HG02798 (cell line): ENCODE measurements around the gene CDK11B.
"Not testable (repeated sequence)": the region's sequence is repeated elsewhere in the genome, so short reads cannot be mapped to it uniquely, and the experiment has no call there.

ENCODE experiments used
- ATAC-seq: cut with Tn5 transposase; IDR thresholded peaks from one replicate; pipeline ENCODE4 v1.9.1; 2021; ENCODE audit warnings: mild to moderate bottlenecking; ENCODE audit not compliant: unreplicated experiment, poor library complexity

Gene CDK11B

DNA sequence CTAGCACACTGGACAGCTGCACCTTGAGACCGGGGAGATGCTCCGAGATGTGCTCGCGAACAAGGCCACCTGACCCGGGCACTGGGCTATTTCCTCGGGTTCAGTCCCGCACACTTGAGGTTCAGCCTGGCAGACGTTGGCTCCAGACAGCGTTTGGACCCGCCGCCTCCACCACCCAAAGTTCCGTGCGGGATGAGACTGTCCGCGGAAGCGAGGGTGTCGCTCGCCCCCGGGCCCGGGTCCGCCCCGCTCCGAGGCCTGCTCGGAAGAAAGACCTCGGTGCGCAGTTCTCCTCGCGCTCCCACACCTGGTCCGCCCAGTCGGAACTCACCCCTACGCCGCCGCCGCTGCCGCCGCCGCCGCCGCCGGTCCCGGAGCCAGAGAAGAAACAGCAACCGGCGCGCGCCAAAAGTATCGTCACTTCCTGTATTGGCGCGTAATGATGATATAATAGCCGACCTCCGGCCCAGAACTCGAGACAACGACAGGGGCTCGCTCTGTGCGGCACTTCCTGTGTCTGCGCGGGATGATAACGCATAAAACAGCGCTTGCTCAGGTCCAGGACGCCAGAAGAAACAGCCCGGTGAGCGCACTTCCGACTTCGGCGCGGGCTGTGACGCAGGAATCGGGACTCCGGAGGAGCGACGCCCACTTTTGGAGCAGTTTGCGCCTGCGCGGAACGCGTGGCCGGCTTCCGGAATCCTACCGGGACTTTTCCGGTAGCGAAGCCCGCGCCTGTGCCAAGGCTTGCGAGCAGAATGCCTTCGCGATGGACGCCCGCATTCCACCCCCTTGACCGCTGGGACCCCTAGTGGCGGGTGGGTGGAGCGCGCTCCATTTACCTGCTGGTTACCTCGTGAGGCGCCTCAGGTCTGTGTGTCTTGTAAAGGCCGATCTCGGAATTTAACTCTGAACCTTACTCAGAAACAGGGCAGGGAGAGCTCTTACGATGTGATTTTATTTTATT, at the start of gene CDK11B:
Gene CDK11B (minus strand): TSS at position 422 of the 967 bp plus-strand sequence. CDS start 1,519 bp downstream, outside the sequence.
- ATAC-seq: peak; percentile 89

DNA sequence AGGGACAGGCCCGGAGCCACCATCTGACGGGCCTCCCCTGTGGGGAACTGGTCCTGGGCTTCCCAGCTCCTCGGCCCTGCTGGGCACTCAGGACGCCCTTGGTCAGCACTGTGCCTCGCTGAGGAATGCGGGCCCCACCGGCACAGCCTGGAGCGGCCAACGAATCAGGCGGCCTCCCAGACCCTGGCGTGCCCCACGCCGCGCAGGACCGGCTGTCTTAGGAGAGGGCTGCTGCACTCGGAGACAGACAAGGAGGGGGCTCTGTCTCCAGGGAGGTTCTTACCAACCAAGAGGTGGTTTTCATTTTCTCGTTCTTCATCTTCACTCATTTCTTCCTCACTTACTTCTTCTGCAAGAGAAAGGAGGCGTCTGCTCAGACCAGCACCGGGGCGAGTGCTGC, 49.1 kb upstream of the CDK11B start:
- not testable (repeated sequence) for ATAC-seq

DNA sequence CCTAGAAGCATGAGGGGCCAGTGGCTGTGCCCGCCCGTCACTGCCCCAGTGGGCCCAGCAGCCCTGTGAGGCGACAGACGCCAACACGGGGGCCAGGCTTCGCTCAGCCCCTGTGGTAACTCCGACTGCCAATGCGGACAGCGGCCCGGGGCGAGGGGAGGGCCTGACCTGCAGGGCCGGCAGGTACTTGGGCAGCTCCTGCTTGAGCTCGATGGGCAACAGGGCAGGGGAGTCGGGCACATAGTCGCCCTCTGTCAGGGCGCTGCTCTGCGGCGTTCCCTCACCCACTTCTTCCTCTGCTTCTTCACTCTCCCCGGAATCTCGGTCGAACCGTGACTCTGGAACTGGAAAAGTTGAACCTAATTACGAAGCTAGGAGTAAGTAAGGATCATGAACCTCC, 48.4 kb upstream of the CDK11B start:
- ATAC-seq: not testable (repeated sequence)

DNA sequence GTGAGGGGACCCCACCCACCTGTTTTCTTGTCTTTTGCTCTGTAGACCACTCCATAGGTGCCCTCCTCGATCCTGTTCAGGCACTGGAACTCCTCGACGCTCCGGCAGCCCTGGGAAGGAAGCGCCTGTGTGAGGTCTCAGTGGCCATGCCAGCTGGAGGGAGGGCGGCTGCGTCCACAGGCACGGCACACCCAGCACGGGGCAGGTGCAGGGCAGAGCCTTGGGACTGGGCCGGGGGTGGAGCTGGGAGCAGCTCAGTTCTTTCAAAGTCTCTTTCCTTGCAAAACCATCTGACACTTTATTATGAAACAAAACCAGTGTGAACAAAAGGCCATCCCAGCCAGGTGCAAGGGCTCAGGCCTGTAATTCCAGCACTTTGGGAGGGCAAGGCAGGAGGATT, 46.8 kb upstream of the CDK11B start:
- ATAC-seq: not testable (repeated sequence)

DNA sequence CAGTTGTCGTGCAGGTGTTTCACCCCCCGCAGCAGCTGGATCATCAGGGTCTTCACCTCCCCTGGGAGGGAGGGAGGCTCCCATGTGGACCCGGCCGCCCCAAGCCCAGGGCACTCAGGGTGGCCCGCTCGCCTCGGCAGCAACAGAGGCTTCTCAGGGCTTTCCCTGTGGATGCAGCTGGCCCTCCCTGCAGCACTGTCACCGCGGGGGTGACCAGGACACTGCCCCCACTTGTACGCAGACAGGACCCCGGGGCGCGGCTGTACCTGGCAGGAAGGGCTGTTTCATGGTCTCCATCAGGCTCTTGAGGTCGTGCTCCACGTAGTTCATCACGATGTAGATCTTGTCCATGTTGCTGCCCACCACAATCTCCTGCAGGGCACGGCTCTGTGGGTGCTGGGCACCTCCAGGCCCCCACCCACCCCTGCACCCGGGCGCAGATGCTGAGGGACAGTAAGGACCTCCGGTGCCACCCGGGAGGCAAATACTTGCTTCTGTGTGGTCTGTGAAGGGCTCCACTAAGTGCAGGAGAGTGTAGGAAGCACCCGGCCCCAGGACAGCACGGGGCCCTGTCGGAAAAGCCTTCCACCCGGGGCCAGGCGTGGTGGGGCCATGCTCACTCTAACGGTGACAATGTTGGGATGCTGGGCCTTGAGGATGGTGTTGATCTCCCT, 45.6 kb upstream of the CDK11B start:
- not testable (repeated sequence) for ATAC-seq

DNA sequence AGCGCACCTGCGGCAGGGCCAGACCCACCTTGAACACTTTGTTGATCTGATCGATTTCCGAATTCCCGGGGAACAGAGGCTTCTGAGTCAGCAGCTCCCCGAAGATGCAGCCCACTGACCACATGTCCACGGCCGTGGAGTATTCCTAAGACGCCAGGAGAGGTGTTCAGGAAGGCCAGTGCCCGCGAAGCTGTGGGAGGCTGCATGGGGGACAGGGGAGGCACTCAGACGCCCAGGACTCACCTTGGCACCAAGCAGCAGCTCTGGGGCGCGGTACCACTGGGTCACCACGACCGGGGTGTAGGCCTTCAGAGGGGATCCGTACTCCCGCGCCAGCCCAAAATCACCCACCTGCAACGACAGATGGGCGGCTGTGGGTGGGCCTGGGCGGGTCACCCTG, 45.0 kb upstream of the CDK11B start:
- ATAC-seq: no peak

DNA sequence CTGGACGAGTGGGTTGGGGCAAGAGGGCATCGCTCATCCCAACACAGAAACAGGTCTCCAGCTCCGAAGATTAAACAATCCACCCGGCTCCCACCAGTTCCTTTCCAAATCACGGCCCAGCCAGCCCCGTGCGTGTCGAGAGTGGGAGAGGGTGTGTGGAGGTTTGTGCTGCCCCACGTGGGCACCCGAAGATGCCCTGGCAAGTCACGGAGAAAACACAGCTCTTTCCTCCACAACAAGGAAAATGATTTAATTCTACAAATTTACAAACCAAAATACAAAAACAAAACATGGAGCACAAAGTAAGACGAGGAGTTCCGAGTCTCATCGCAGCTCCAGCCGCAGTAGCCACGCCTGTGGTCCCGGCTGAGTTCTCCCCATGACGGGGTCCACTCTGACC, 43.7 kb upstream of the CDK11B start:
- ATAC-seq: not testable (repeated sequence)

DNA sequence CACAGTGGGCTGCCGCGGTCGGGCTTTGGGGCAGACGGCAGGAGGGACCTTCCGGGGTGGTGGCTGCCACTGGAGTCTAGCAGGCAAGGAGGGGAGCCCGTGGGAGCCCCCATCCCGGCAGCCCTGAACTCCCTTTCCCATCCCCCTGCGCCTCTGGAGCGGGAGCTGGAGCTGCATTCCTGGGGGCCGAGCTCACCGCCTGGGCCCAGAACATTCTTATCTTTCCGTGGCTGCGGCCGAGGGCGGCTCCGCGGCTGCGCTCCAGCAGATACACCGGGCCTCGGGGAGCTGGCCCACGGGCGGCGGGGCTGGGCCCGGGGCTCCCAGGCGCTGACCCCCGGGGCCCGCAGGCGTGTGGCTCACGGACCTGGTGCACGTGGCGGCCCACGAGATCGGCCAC, 41.8 kb upstream of the CDK11B start:
- ATAC-seq: not testable (repeated sequence)

DNA sequence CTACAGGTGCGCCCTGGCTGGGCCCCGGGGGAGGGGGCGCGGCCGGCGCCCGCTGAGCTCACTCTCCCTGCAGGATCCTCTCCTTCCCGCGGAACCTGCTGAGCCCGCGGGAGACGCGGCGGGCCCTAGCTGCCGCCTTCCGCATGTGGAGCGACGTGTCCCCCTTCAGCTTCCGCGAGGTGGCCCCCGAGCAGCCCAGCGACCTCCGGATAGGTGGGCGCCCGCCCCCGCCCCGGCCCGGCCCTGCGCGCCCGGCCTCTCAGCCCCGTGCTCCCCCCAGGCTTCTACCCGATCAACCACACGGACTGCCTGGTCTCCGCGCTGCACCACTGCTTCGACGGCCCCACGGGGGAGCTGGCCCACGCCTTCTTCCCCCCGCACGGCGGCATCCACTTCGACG, 41.3 kb upstream of the CDK11B start:
- ATAC-seq: not testable (repeated sequence)

DNA sequence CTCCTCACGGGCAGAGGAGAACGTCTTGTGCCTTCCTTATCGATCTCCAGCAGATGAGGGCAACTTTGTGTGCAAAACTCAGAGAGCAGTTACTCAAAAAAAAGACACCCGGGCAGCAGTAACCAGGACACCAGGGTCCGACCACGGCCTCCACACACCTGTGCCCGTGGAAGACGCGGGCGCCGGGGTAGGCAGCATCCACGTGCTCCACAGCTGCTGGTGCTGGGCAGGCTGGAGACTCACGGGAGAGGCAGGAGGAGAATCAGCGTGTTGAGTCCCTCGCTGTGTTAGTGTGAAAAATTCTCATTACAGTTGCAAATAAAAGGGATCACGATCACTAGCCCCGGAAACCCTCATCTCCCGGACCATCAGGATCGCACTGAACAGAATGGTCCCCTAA, 40.3 kb upstream of the CDK11B start:
- ATAC-seq: not testable (repeated sequence)

DNA sequence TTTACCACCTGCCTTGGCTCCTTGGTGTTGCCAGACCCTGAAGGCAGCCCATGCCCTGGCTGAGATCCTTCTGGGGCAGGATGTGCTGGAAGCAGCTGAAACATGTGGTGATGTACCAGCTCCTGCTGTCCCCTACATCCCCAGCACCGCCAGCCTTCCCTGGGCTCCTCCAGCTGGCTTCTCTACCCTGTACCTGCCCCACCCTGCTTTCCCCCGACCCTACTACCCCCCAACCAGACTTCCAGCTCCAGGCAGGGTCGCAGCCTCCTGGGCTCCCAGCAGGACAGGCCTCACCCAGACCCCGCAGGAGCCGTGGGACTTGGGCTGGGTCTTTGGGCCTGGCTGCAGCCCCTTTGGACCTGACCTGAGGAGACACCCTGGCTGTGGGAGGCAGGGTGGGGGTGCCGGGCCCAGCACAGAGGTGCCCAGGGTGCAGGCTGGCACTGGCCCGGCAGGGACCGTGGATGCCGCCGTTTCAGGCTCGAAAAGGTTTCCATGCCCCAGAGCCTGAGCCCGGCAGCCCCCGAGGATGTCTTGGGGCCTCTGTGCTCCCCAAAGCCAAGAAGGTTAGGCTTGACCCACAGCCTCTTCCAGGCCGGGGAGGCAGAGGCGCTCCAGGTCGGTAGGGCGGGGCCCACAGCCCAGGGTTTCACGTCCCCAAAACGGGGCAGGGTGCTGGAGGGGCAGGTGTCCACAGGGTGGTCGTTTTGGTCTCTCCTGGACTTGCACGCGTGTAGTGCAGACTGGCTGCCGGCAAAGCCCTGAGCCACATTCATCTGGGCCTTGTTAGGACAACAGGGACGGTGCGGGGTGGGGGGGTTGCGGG, 38.8 kb upstream of the CDK11B start:
- ATAC-seq: not testable (repeated sequence)

DNA sequence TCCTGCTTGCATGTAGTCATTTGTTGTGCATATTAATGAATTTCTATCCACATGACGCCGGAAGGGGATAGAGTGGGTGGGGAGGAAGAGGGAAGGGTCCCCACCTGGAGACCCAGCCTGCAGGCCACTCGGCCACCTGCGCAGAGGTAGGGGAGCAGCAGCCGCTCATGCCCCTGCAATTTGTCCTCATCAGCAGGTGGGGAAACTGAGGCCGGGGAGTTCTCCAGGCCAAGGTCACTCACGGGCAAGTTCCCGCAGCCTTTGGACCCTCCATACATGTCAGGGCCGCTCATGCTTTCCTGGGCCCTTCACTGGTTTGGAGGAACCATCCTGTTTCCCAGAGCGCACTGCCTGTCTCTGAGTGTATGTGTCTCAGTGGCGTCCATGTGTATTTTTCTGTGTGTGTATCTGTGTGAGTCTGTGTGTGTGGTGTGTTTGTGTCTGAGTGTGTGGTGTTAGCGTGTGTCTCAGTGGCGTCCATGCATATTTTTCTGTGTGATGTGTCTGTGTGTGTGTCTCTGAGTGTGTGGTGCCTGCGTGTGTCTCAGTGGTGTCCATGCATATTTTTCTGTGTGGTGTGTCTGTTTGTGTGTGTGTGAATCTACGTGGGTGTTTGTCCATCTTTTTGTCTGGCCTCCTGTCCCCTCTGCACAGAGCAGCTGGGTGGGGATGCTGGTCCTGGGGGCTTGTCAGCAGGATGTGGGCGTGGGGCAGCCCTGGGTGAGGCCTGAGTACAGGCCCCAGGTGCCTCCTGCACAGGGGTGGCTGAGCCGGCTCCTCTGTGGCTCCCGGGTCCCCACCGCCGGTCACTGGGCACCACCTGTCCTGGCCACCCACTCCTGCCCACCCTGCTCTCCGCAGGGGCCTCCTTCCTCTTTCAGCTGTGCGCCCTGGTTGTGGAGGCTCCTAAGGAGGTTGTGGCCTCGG, 37.9 kb upstream of the CDK11B start:
- ATAC-seq: not testable (repeated sequence)

DNA sequence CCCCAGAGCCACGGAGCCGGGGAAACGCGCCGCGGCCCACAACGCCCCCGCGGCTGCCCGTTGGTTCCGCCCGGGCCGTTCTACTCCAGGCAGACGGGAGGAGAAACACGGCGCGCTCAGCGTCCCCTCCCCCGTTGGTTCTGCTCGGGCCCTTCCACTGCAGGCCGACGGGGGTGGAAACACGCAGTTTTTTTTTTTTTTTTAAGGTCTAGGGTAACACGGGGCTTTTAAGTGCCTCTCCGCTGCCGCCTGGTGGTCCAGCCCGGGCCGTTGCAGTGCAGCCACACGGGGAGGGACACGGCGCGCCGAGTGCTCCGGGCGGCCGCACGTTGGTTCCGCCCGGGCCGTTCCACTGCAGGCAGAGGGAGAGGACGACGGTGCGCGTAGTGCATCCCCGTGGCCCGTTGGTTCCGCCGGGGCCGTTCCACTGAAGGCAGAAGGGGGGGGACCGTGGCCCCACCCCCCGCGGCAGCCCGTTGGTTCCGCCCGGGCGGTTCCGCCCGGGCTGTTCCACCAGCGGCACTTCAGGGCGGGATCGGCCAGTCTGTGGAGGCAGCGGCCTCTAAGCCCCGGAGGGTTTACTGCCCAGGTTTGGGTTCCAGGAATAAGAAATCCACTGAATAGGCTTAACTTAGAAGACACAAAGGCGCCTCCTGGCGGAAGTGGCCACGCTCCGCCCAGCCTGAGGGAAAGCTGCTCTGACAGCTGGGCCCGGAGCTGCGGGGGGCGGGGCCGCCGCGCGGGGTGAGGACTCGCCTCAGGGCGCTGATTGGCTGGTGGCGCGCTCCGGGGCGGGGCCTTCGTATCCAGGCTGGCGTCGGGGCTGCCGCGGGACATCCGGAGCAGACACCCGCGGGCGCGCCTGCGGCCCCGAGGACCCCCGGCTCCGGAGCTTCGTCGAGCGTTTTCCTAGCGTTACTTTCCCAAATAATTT, 34.2 kb upstream of the CDK11B start, which contains the start of gene SLC35E2B:
Gene SLC35E2B (minus strand): TSS at position 82 of the 934 bp plus-strand sequence. CDS start 16,096 bp downstream, outside the sequence.
- ATAC-seq: peak; percentile 78

DNA sequence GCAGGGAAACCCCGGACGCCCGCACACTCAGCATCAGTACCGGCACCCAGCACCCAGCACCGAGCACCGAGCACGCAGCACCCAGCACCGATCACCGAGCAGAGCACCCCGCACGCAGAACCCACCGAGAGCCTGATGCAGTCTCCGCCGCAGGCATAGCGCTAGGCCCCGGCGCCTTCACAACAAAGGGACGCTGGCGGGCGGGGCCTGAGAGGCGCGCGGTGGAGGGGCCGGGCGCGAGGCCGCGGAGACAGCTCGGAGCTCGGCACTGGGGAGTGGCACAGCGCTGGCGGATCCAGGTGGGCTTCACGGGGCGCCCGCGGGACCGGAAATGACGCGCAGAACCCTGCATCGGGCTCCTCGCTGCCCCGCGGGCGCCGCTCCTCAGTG, 33.5 kb upstream of the CDK11B start:
- ATAC-seq: peak; percentile 42

DNA sequence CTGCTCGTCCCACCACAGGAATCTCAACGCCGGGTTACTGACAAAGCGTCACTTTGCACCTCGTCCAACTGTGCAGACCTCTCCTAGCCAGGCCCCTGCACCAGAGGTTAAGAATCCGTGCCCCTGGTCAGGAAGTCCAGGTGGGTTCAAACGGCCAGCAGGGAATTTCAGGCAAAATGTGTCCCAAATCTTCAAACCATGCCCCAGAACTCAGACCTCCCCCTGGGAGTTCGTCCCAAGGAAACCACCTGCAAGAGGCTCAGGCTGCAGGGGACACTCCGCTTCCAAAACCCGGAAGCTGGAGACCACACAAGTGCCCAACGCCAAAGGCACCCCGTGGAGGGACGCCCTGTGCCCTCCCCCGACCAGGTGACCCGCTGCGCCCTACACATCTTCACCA, 32.6 kb upstream of the CDK11B start:
- ATAC-seq: not testable (repeated sequence)

DNA sequence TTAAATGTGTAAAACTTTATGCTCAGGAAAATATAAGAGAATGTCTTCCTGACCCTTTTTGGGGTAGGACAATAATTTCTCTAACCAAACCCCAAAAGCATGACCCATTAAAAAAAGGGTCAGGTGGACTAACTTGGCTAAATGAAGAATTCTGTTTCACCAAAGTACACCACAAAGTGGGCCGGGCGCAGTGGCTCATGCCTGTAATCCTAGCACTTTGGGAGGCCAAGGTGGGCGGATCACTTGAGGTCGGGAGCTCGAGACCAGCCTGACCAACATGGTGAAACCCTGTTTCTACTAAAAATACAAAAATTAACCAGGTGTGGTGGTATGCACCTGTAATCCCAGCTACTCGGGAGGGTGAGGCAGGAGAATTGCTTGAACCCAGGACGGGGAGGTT, 30.7 kb upstream of the CDK11B start:
- not testable (repeated sequence) for ATAC-seq

DNA sequence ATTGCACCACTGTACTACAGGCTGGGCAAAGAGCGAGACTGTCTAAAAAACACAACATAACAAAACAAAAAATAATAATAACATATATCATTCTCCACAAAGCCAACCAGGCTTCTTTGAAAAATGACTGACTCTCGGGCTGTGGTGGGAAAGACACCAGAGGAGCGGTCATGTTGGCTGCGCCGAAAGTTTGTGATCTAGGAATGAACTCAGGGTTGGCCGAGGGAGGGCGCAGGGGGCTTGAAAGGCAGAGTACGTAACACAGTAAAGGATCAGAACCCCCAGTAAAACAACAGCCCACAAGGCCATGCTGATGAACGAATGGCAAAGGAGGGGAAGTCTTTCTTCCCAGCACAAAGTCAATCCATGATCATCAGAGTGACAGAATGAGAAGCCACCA, 29.0 kb upstream of the CDK11B start:
- no peak for ATAC-seq

DNA sequence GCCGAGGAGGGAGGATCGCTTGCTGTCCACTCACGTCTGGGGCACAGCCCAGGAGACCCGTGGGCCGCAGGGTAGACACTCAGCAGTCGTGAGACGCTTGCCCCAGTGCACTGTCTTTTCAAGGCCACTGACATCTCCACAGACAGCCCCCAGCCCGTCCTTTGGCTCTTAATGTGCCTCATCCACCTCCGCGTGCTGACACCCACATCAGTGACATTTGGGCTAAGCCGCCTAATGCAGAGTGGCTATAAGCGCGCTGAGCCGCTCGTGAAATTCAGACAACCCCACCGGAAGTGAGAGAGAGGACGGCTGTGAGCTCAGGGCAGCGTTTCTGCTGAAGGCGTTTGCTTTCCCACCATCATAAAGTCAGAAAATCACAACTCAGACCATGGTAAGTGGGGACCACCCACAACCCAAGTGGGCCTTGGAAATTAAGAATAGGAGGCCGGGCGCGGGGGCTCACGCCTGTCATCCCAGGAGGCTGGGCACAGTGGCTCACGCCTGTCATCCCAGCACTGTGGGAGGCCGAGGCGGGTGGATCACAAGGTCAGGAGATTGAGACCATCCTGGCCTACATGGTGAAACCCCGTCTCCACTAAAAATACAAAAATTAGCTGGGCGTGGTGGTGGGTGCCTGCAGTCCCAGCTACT, 25.4 kb upstream of the CDK11B start:
- no peak for ATAC-seq
